GM12892 (cell line): ENCODE data around the gene ZBTB20.

Source experiments
- POLR2A ChIP-seq: IDR thresholded peaks from 2 replicates; pipeline ENCODE4 v1.6.1; 2011; ENCODE audit warnings: low read depth, low read length, control low read depth
- POLR2AphosphoS5 ChIP-seq: IDR thresholded peaks from 2 replicates; pipeline ENCODE4 v1.6.1; 2011; ENCODE audit warnings: low read depth, low read length, control low read depth
- TAF1 ChIP-seq: IDR thresholded peaks from 2 replicates; pipeline ENCODE4 v1.6.1; 2011; ENCODE audit warnings: low read depth, mild to moderate bottlenecking, control low read depth, low read length, borderline replicate concordance

- TF ChIP-seq POLR2AphosphoS5 (no peak), POLR2A (no peak), TAF1 (no peak)
Observed at GRCh38 chr3:114481113-114481512, 666.0 kb downstream of the ZBTB20 start.
